Naive thymus-derived CD8-positive, alpha-beta T cell (primary cell): Measurements from ENCODE around the gene NEUROD2. TPM values are rescaled to one million over a fixed set of nuclear protein-coding genes. Genes with fewer than 3 reads are reported as not detected.

ENCODE experiments used
- ATAC-seq, 2 donors: fragments of 150-1000 bp; cut with Tn5 transposase in 1 of 2; sonication (Bioruptor Pico), chemical (Tn5 transposase) in 1 of 2; 1 replicate in 1 of 2; 2 replicates in 1 of 2; pipeline ENCODE4 v1.10.0; 2021; ENCODE audit warnings: mild to moderate bottlenecking in 2 of 2, moderate library complexity in 2 of 2
- POLR2A ChIA-PET: fragments of 350-600 bp; sonication (Branson Sonifier 250); formaldehyde crosslinking; loops from one replicate; lab custom pipeline; 2021; ENCODE audit warnings: antibody characterized with exemption; lab: Charles Lee
- DNase-seq, 10 donors: peaks; one replicate each; pipeline versions ENCODE4 v3.0.0 to v3.0.0-alpha.2; 2020 to 2022
- H3K27ac Mint-ChIP-seq, 10 donors: one replicate each; pipeline ENCODE4 v1.8.0; 2020 to 2022; ENCODE audit warnings: mild to moderate bottlenecking in 10 of 10, mixed read lengths in 10 of 10, moderate library complexity in 4 of 10, inconsistent platforms in 1 of 10
- H3K27me3 Mint-ChIP-seq, 5 donors: one replicate each; pipeline ENCODE4 v1.8.0; 2021 to 2022; ENCODE audit warnings: mixed read lengths in 5 of 5
- H3K36me3 Mint-ChIP-seq, 3 donors: one replicate each; pipeline ENCODE4 v1.8.0; 2020 to 2022; ENCODE audit warnings: mixed read lengths in 3 of 3, mild to moderate bottlenecking in 2 of 3, inconsistent platforms in 1 of 3
- H3K4me1 Mint-ChIP-seq, 4 donors: one replicate each; pipeline ENCODE4 v1.8.0; 2021 to 2022; ENCODE audit warnings: mixed read lengths in 4 of 4
- H3K4me3 Mint-ChIP-seq, 10 donors: one replicate each; pipeline ENCODE4 v1.8.0; 2020 to 2022; ENCODE audit warnings: mild to moderate bottlenecking in 10 of 10, mixed read lengths in 10 of 10, moderate library complexity in 6 of 10, inconsistent platforms in 1 of 10
- H3K9me3 Mint-ChIP-seq, 9 donors: one replicate each; pipeline ENCODE4 v1.8.0; 2020 to 2022; ENCODE audit warnings: mixed read lengths in 9 of 9, mild to moderate bottlenecking in 3 of 9, inconsistent platforms in 1 of 9, moderate library complexity in 1 of 9
- polyA plus RNA-seq, 3 donors: library from polyadenylated mRNA; unstranded; fragments of 300-500 nt; fragmentation: Illumina TruSeq; gene quantifications; one replicate each; pipeline ENCODE4 v1.2.3, GENCODE V29; 2021
- total RNA-seq, 8 experiments: library from RNA in 2 of 8; stranded (reverse) in 2 of 8; gene quantifications; one replicate each; pipeline ENCODE4 v1.2.3 and lab custom pipeline; 2021 to 2026

NEUROD2 gene
- total and polyA plus RNA-seq, 5 experiments from 2014 or later, result not detected

GRCh38 chr17:39642291-39643074, 34.8 kb upstream of the NEUROD2 start:
- Mint-ChIP-seq H3K9me3 (no peaks in the 10 kb centered on the region), H3K4me3 (peak overlapping the region in 4 of 10 donors; percentile 20 to 54 (median 28)), H3K36me3 (peaks cover 0 to 13% (median 0%) of the 10 kb centered on the region in 3 donors), H3K4me1 (peaks cover 56 to 85% (median 81%) of the 10 kb centered on the region in 4 donors), H3K27ac (peak overlapping the region in 7 of 10 donors; percentile 27 to 83 (median 63)), H3K27me3 (no peaks in the 10 kb centered on the region)
- ATAC-seq (no peak), DNase-seq (no peak)
- POLR2A ChIA-PET, result interaction anchor here (0.9 to 3.5 kb wide), 5 partner anchors 9 to 23 kb away, joined by 3 to 10 read pairs (median 4); partner anchors contain the start of gene TCAP

- Mint-ChIP-seq H3K27ac (peak overlapping the region in 8 of 10 donors; percentile 13 to 89 (median 62)), H3K4me3 (peak overlapping the region in 3 of 10 donors; percentile 35 to 56 (median 48)), H3K9me3 (no peaks in the 10 kb centered on the region), H3K36me3 (peaks cover 0 to 10% (median 0%) of the 10 kb centered on the region in 3 donors), H3K4me1 (peaks cover 56 to 86% (median 81%) of the 10 kb centered on the region in 4 donors), H3K27me3 (no peaks in the 10 kb centered on the region)
- DNase-seq, result no peak
- POLR2A ChIA-PET, result interaction anchor here (0.9 to 3.5 kb wide), 3 partner anchors 8 to 16 kb away, joined by 3 to 10 read pairs (median 4); no protein-coding TSS in a partner anchor
- no peak for ATAC-seq
Observed at GRCh38 chr17:39641883-39642282, 34.2 kb upstream of the NEUROD2 start.

- no peaks in the 10 kb centered on the region for H3K27me3 Mint-ChIP-seq
- no peak for ATAC-seq
- peak overlapping the region in 7 of 10 donors; percentile 30 to 88 (median 64) for H3K4me3 Mint-ChIP-seq
- POLR2A ChIA-PET, result interaction anchor here (3.5 kb wide), 1 partner anchor 10 kb away, joined by 10 read pairs; no protein-coding TSS in a partner anchor
- peak overlapping the region in 3 of 10 donors; percentile 53 to 65 (median 57) for H3K27ac Mint-ChIP-seq
- H3K4me1 Mint-ChIP-seq, result peaks cover 56 to 87% (median 85%) of the 10 kb centered on the region in 4 donors
- H3K9me3 Mint-ChIP-seq, result no peaks in the 10 kb centered on the region
- H3K36me3 Mint-ChIP-seq, result peaks cover 0 to 10% (median 0%) of the 10 kb centered on the region in 3 donors
- DNase-seq, result no peak
Observed at GRCh38 chr17:39641097-39641496, 33.4 kb upstream of the NEUROD2 start.

- peak overlapping the region in 7 of 10 donors; percentile 33 to 89 (median 65) for H3K27ac Mint-ChIP-seq
- POLR2A ChIA-PET, result interaction anchor here (3.5 kb wide), 1 partner anchor 11 kb away, joined by 10 read pairs; no protein-coding TSS in a partner anchor
- DNase-seq, result no peak
- peaks cover 0 to 10% (median 0%) of the 10 kb centered on the region in 3 donors for H3K36me3 Mint-ChIP-seq
- H3K4me1 Mint-ChIP-seq, result peaks cover 56 to 87% (median 86%) of the 10 kb centered on the region in 4 donors
- no peaks in the 10 kb centered on the region for H3K27me3 Mint-ChIP-seq
- H3K4me3 Mint-ChIP-seq, result peak overlapping the region; percentile 36 to 88 (median 74)
- H3K9me3 Mint-ChIP-seq, result no peaks in the 10 kb centered on the region
- ATAC-seq, result no peak
Observed at GRCh38 chr17:39640591-39641031, 32.9 kb upstream of the NEUROD2 start.

GRCh38 chr17:39639566-39640458, 32.1 kb upstream of the NEUROD2 start:
- POLR2A ChIA-PET, result interaction anchor here (0.5 to 4.0 kb wide), 5 partner anchors 12 to 383 kb away, joined by 3 to 26 read pairs (median 5); partner anchors contain the start of genes PNMT and TCAP

GRCh38 chr17:39639043-39639442, 31.3 kb upstream of the NEUROD2 start:
- no peak for ATAC-seq
- H3K27ac Mint-ChIP-seq, result peak overlapping the region in 8 of 10 donors; percentile 15 to 85 (median 51)
- H3K36me3 Mint-ChIP-seq, result no peaks in the 10 kb centered on the region
- no peaks in the 10 kb centered on the region for H3K27me3 Mint-ChIP-seq
- H3K9me3 Mint-ChIP-seq, result no peaks in the 10 kb centered on the region
- POLR2A ChIA-PET, result interaction anchor here (0.5 to 4.0 kb wide), 8 partner anchors 7 to 536 kb away, joined by 3 to 26 read pairs (median 5); partner anchors contain the start of genes PNMT and TCAP
- no peak for DNase-seq
- peaks cover 53 to 86% (median 82%) of the 10 kb centered on the region in 4 donors for H3K4me1 Mint-ChIP-seq
- H3K4me3 Mint-ChIP-seq, result peak overlapping the region in 9 of 10 donors; percentile 28 to 97 (median 94)

More at GRCh38 chr17:39639566-39640458, 32.1 kb upstream of the NEUROD2 start:
- no peaks in the 10 kb centered on the region for H3K27me3 Mint-ChIP-seq
- H3K27ac Mint-ChIP-seq, result peak overlapping the region; percentile 15 to 85 (median 60)
- peaks cover 53 to 85% (median 80%) of the 10 kb centered on the region in 4 donors for H3K4me1 Mint-ChIP-seq
- no peak for ATAC-seq
- H3K9me3 Mint-ChIP-seq, result no peaks in the 10 kb centered on the region
- peak overlapping the region in 9 of 10 donors; percentile 28 to 88 (median 65) for H3K4me3 Mint-ChIP-seq
- DNase-seq, result no peak
- H3K36me3 Mint-ChIP-seq, result peaks cover 0 to 4% (median 0%) of the 10 kb centered on the region in 3 donors

GRCh38 chr17:39638317-39638716, 30.6 kb upstream of the NEUROD2 start:
- DNase-seq (no peak), ATAC-seq (no peak)
- POLR2A ChIA-PET, result interaction anchor here (0.5 to 4.0 kb wide), 13 partner anchors 8 to 438 kb away, joined by 3 to 26 read pairs (median 3); partner anchors contain the start of genes PGAP3, PNMT, RPL19 and TCAP
- Mint-ChIP-seq H3K36me3 (no peaks in the 10 kb centered on the region), H3K4me3 (peak overlapping the region; percentile 88 to 97 (median 94)), H3K27me3 (no peaks in the 10 kb centered on the region), H3K4me1 (peaks cover 49 to 79% (median 78%) of the 10 kb centered on the region in 4 donors), H3K27ac (peak overlapping the region; percentile 80 to 96 (median 93)), H3K9me3 (no peaks in the 10 kb centered on the region)

- ATAC-seq, result peak; percentile 88 to 90
- Mint-ChIP-seq H3K27ac (peak within 1 kb of the TSS; percentile 80 to 96 (median 93)), H3K27me3 (peaks cover 0 to 1% (median 0%) of the 10 kb centered on the region in 5 donors), H3K9me3 (no peaks in the 10 kb centered on the region), H3K4me1 (peaks cover 40 to 68% (median 67%) of the 10 kb centered on the region in 4 donors), H3K4me3 (peak within 1 kb of the TSS; percentile 88 to 97 (median 94)), H3K36me3 (no peaks in the 10 kb centered on the region)
- DNase-seq, result peak; percentile 79 to 93 (median 86)
- POLR2A ChIA-PET, result interaction anchor here (0.6 to 4.0 kb wide), 14 partner anchors 9 to 503 kb away, joined by 3 to 26 read pairs (median 4); partner anchors contain the start of genes CASC3, PGAP3, PNMT and RPL19
Observed at GRCh38 chr17:39636927-39637736, 29.4 kb upstream of the NEUROD2 start, which contains the start of gene STARD3. STARD3 (plus strand) TSS chr17:39637144; CDS start chr17:39653532, 16,388 bp downstream.

- no peaks in the 10 kb centered on the region for H3K9me3 Mint-ChIP-seq
- no peaks in the 10 kb centered on the region for H3K36me3 Mint-ChIP-seq
- H3K27me3 Mint-ChIP-seq, result peaks cover 0 to 7% (median 0%) of the 10 kb centered on the region in 5 donors
- no peak for DNase-seq
- H3K4me3 Mint-ChIP-seq, result peak overlapping the region; percentile 88 to 97 (median 94)
- H3K4me1 Mint-ChIP-seq, result peaks cover 40 to 68% (median 64%) of the 10 kb centered on the region in 4 donors
- POLR2A ChIA-PET, result interaction anchor here (1.0 to 4.0 kb wide), 5 partner anchors 19 to 117 kb away, joined by 3 to 26 read pairs (median 8); partner anchors contain the start of genes PNMT and TCAP
- ATAC-seq, result peak; percentile 16 to 22
- peak overlapping the region; percentile 80 to 96 (median 90) for H3K27ac Mint-ChIP-seq
Observed at GRCh38 chr17:39636587-39636926, 28.8 kb upstream of the NEUROD2 start.

GRCh38 chr17:39635614-39636176, 28.0 kb upstream of the NEUROD2 start:
- ATAC-seq (no peak), DNase-seq (no peak)
- H3K27ac Mint-ChIP-seq, result peak overlapping the region; percentile 80 to 96 (median 90)
- H3K9me3 Mint-ChIP-seq, result no peaks in the 10 kb centered on the region
- H3K4me1 Mint-ChIP-seq, result peaks cover 35 to 67% (median 61%) of the 10 kb centered on the region in 4 donors
- peak overlapping the region; percentile 52 to 97 (median 92) for H3K4me3 Mint-ChIP-seq
- peaks cover 0 to 16% (median 4%) of the 10 kb centered on the region in 5 donors for H3K27me3 Mint-ChIP-seq
- POLR2A ChIA-PET, result interaction anchor here (4.0 to 4.1 kb wide), 2 partner anchors 13 to 32 kb away, joined by 15 to 26 read pairs; partner anchors contain the start of genes PNMT and TCAP
- H3K36me3 Mint-ChIP-seq, result no peaks in the 10 kb centered on the region
